Measurements from ENCODE around the gene HTRA1.
A peak's percentile ranks its signal among the peaks of the same experiment; 100 is the strongest.

HTRA1 gene

GRCh38 chr10:122461367-122461728 lies at the start of gene HTRA1:
HTRA1 (plus strand) TSS chr10:122461553; CDS start chr10:122461653, 100 bp downstream.
- no peak for DNase-seq

GRCh38 chr10:122413327-122413726 lies 48.0 kb upstream of the HTRA1 start:
- DNase-seq, result no peak

GRCh38 chr10:122417667-122418066 lies 43.7 kb upstream of the HTRA1 start:
- DNase-seq, result no peak

- no peak for DNase-seq
Measured at GRCh38 chr10:122419016-122419415, 42.3 kb upstream of the HTRA1 start.

GRCh38 chr10:122419876-122420623 lies 41.3 kb upstream of the HTRA1 start:
- DNase-seq, result no peak

GRCh38 chr10:122420624-122421007 lies 40.7 kb upstream of the HTRA1 start:
- DNase-seq, result no peak

GRCh38 chr10:122421054-122421625 lies 40.2 kb upstream of the HTRA1 start:
- DNase-seq, result no peak

GRCh38 chr10:122421742-122422141 lies 39.6 kb upstream of the HTRA1 start:
- DNase-seq, result no peak

GRCh38 chr10:122422266-122422989 lies 38.9 kb upstream of the HTRA1 start:
- peak; percentile 8 for DNase-seq

GRCh38 chr10:122424059-122424458 lies 37.3 kb upstream of the HTRA1 start:
- DNase-seq, result no peak

- no peak for DNase-seq
Measured at GRCh38 chr10:122426829-122427228, 34.5 kb upstream of the HTRA1 start.

- no peak for DNase-seq
Measured at GRCh38 chr10:122427280-122427679, 34.1 kb upstream of the HTRA1 start.

- no peak for DNase-seq
Measured at GRCh38 chr10:122435212-122435827, 26.0 kb upstream of the HTRA1 start.

- DNase-seq, result no peak
Measured at GRCh38 chr10:122441961-122442360, 19.4 kb upstream of the HTRA1 start.

GRCh38 chr10:122445469-122445868 lies 15.9 kb upstream of the HTRA1 start:
- DNase-seq, result no peak

GRCh38 chr10:122445904-122446303 lies 15.4 kb upstream of the HTRA1 start:
- no peak for DNase-seq

- DNase-seq, result no peak
Measured at GRCh38 chr10:122446668-122447423, 14.5 kb upstream of the HTRA1 start.

- DNase-seq, result no peak
Measured at GRCh38 chr10:122448600-122448999, 12.8 kb upstream of the HTRA1 start.

- no peak for DNase-seq
Measured at GRCh38 chr10:122449153-122449552, 12.2 kb upstream of the HTRA1 start.

- DNase-seq, result no peak
Measured at GRCh38 chr10:122450353-122450990, 10.9 kb upstream of the HTRA1 start.

GRCh38 chr10:122454071-122454470 lies 7.3 kb upstream of the HTRA1 start:
- no peak for DNase-seq

GRCh38 chr10:122454603-122455080 lies 6.7 kb upstream of the HTRA1 start, which contains the start of gene ARMS2:
ARMS2 (plus strand) TSS chr10:122454653; CDS start chr10:122454728, 75 bp downstream.
- no peak for DNase-seq

Measured in activated CD4-positive, alpha-beta T cell treated with anti-CD3 and anti-CD28 coated beads for 48 hours (primary cell).